Brain microvascular endothelial cell (primary cell): ENCODE measurements around the gene ST6GALNAC5.
"Not testable (repeated sequence)": the region's sequence is repeated elsewhere in the genome, so short reads cannot be mapped to it uniquely, and the experiment has no call there.

Experiments used
- DNase-seq: peaks from one replicate; pipeline ENCODE4 v3.0.0-alpha.2; 2020
- H3K27ac ChIP-seq: fragments of 250-450 bp; sonication (Bioruptor Pico); 2 replicates; pipeline ENCODE4 v1.5.1; 2020; ENCODE audit warnings: mild to moderate bottlenecking, moderate library complexity
- H3K27me3 ChIP-seq: fragments of 250-450 bp; sonication (Bioruptor Pico); replicated peaks from 2 replicates; pipeline ENCODE4 v1.5.1; 2020; ENCODE audit warnings: mild to moderate bottlenecking
- H3K36me3 ChIP-seq: fragments of 250-450 bp; sonication (Bioruptor Pico); replicated peaks from 2 replicates; pipeline ENCODE4 v1.5.1; 2020; ENCODE audit warnings: mild to moderate bottlenecking
- H3K4me3 ChIP-seq: 2 replicates; pipeline ENCODE4 v1.5.1; 2011; ENCODE audit warnings: low read depth, mild to moderate bottlenecking, control low read depth, low read length, moderate library complexity
- CTCF ChIP-seq: IDR thresholded peaks from 2 replicates; pipeline ENCODE4 v1.5.1; 2011; ENCODE audit warnings: low read depth, mild to moderate bottlenecking, moderate library complexity, low read length, control low read depth, inconsistent platforms; ENCODE audit errors: missing control alignments
- in situ Hi-C: cut with HindIII; loops from 2 replicates; pipeline ENCODE4 v1.10.0; 2017; ENCODE audit warnings: low sequenced_read_pairs, low pct_ligation_motif_present

The ST6GALNAC5 gene

GRCh38 chr1:76876655-76877395 lies 9.5 kb downstream of the ST6GALNAC5 start:
- no peak overlapping the region for H3K27ac ChIP-seq
- H3K27me3 ChIP-seq = no peaks in the 10 kb centered on the region
- in situ Hi-C loops = no loop called here
- no peak overlapping the region for H3K4me3 ChIP-seq
- DNase-seq = no peak
- H3K36me3 ChIP-seq = no peaks in the 10 kb centered on the region
- TF ChIP-seq CTCF = no peak

GRCh38 chr1:76879014-76879413 lies 11.7 kb downstream of the ST6GALNAC5 start:
- H3K27me3 ChIP-seq, in situ Hi-C loops, H3K36me3 ChIP-seq, H3K4me3 ChIP-seq, DNase-seq, H3K27ac ChIP-seq: not testable (repeated sequence)

DNA sequence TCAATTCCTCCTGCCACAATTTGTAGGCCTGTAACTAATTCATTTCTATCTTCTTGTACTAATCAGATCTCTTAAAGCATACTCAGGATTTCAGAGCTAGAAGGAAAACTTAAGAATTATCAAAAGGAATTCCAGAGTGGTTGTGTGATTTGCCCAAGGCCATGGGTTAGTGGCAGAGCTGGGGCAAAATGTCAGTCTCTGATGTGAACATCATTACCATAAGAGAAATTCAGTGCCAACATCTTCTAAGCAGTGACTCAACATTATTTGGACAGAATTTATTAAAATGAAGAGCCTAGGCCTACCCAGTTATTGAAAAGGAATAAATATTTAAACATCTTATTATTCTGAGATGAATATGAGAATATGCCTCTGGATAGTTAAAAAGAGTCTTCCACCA lies 14.5 kb downstream of the ST6GALNAC5 start:
- H3K36me3 ChIP-seq = no peaks in the 10 kb centered on the region
- no peak overlapping the region for H3K27ac ChIP-seq
- DNase-seq = no peak
- no peaks in the 10 kb centered on the region for H3K27me3 ChIP-seq
- no peak overlapping the region for H3K4me3 ChIP-seq
- in situ Hi-C loops = no loop called here
- TF ChIP-seq CTCF = no peak

GRCh38 chr1:76891931-76892622 lies 24.8 kb downstream of the ST6GALNAC5 start:
- Histone ChIP-seq H3K4me3 (no peak overlapping the region), H3K27me3 (no peaks in the 10 kb centered on the region), H3K27ac (no peak overlapping the region), H3K36me3 (no peaks in the 10 kb centered on the region)
- in situ Hi-C loops = no loop called here
- TF ChIP-seq CTCF = no peak
- no peak for DNase-seq

- TF ChIP-seq CTCF = no peak
- no peaks in the 10 kb centered on the region for H3K27me3 ChIP-seq
- DNase-seq = no peak
- H3K36me3 ChIP-seq = no peaks in the 10 kb centered on the region
- H3K4me3 ChIP-seq = no peak overlapping the region
- H3K27ac ChIP-seq = no peak overlapping the region
- in situ Hi-C loops = no loop called here
Measured at GRCh38 chr1:76892675-76893074, 25.4 kb downstream of the ST6GALNAC5 start.

GRCh38 chr1:76901158-76901767 lies 34.0 kb downstream of the ST6GALNAC5 start:
- no peak overlapping the region for H3K27ac ChIP-seq
- TF ChIP-seq CTCF = peak; percentile 97
- peak; percentile 56 for DNase-seq

More at GRCh38 chr1:76901158-76901767, 34.0 kb downstream of the ST6GALNAC5 start:
- no peaks in the 10 kb centered on the region for H3K27me3 ChIP-seq
- in situ Hi-C loops = no loop called here
- no peaks in the 10 kb centered on the region for H3K36me3 ChIP-seq
- no peak overlapping the region for H3K4me3 ChIP-seq
